DND-41 (cell line): ENCODE data around the gene DYRK1A.

Experiments used
- ATAC-seq: fragments of 200-7000 bp; cut with Tn5 transposase; 3 replicates; pipeline ENCODE4 v1.9.1; 2021; ENCODE audit warnings: low read depth; ENCODE audit not compliant: insufficient read depth
- DNase-seq: peaks from one replicate; pipeline ENCODE4 v3.0.0-alpha.2; 2020
- H2AFZ ChIP-seq: 2 replicates; pipeline ENCODE4 v1.6.0; 2012; ENCODE audit warnings: low read depth, low read length
- H3K27ac ChIP-seq: 2 replicates; pipeline ENCODE4 v1.5.1; 2012; ENCODE audit warnings: low read length, inconsistent platforms
- H3K27me3 ChIP-seq: fragments of 200-600 bp; sonication (generic); 2 replicates; pipeline ENCODE4 v1.6.0; 2012; ENCODE audit warnings: low read length, mild to moderate bottlenecking, inconsistent platforms; ENCODE audit not compliant: insufficient read depth, poor library complexity
- H3K36me3 ChIP-seq: 2 replicates; pipeline ENCODE4 v1.5.1; 2012; ENCODE audit warnings: low read length, inconsistent platforms; ENCODE audit not compliant: insufficient read depth
- H3K4me1 ChIP-seq: 2 replicates; pipeline ENCODE4 v1.5.1; 2012; ENCODE audit warnings: mild to moderate bottlenecking, low read length; ENCODE audit not compliant: insufficient read depth
- H3K4me2 ChIP-seq: 2 replicates; pipeline ENCODE4 v1.6.0; 2012; ENCODE audit warnings: mild to moderate bottlenecking, moderate library complexity, low read length, inconsistent platforms; ENCODE audit not compliant: insufficient read depth
- H3K4me3 ChIP-seq, 2 experiments: fragments of 200-600 bp in 1 of 2; shearing (Covaris generic) in 1 of 2; 2 replicates each; pipeline ENCODE4 v1.5.1; 2012 to 2016; ENCODE audit warnings: inconsistent platforms in 2 of 2, low read length in 2 of 2, mild to moderate bottlenecking in 2 of 2, low read depth in 1 of 2, moderate library complexity in 1 of 2
- H3K79me2 ChIP-seq: 2 replicates; pipeline ENCODE4 v1.6.0; 2012; ENCODE audit warnings: low read length, inconsistent platforms; ENCODE audit not compliant: insufficient read depth
- H3K9ac ChIP-seq: 2 replicates; pipeline ENCODE4 v1.6.0; 2012; ENCODE audit warnings: low read depth, mild to moderate bottlenecking, inconsistent platforms, low read length, moderate library complexity
- H3K9me3 ChIP-seq: 2 replicates; pipeline ENCODE4 v1.5.1; 2012; ENCODE audit warnings: low read length, moderate library complexity, mild to moderate bottlenecking, inconsistent platforms; ENCODE audit not compliant: insufficient read depth, severe bottlenecking
- H4K20me1 ChIP-seq: 2 replicates; pipeline ENCODE4 v1.6.0; 2012; ENCODE audit warnings: low read length; ENCODE audit not compliant: insufficient read depth
- CTCF ChIP-seq: IDR thresholded peaks from 2 replicates; pipeline ENCODE4 v1.5.1; 2012; ENCODE audit warnings: borderline replicate concordance, low read length, moderate library complexity, mild to moderate bottlenecking; ENCODE audit not compliant: poor library complexity, severe bottlenecking; ENCODE audit errors: extremely low read depth
- EZH2 ChIP-seq: IDR thresholded peaks from 3 replicates; pipeline ENCODE4 v1.6.1; 2012; ENCODE audit warnings: borderline replicate concordance, low read depth, mild to moderate bottlenecking, moderate library complexity, low read length, inconsistent platforms; ENCODE audit not compliant: severe bottlenecking

Gene DYRK1A

DNA sequence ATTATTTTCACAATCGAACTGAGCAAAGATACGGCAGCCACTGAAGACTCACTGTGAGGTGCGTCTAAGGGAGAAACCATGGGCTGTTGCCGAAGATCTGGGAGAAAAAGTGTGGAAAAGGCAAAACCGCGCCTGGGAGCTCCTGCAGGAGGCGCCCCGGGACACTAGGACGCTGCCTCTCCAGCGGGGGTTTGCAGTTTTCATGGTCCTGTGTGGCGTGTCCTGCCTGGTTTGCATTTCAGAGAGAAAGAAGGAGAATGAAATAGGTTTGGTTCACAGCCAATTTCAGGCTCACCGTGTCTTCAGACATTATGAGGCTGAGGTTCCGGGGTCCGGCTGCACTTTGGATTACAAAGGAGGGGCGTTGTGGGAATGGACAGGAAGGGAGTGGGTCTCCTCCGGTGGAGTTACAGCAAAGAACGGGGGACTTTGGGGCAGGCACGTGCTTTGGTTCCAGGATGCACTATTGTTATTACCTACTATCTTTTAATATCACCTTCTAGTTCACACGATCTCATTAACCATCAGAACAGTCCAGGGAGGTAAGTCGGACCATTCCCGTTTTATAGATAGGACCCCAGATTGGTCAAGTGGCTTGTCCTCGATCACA, 179.8 kb downstream of the DYRK1A start:
- Histone ChIP-seq H3K4me1 (no peaks in the 10 kb centered on the region), H3K27ac (no peak overlapping the region), H3K36me3 (no peaks in the 10 kb centered on the region), H3K9me3 (no peaks in the 10 kb centered on the region), H3K4me2 (no peak overlapping the region), H4K20me1 (no peaks in the 10 kb centered on the region), H3K4me3 (no peak overlapping the region), H3K27me3 (no peaks in the 10 kb centered on the region), H3K9ac (no peak overlapping the region), H2AFZ (no peak overlapping the region), H3K79me2 (no peaks in the 10 kb centered on the region)
- TF ChIP-seq CTCF = no peak
- TF ChIP-seq EZH2 = no peak
- no peak for DNase-seq
- ATAC-seq = no peak

DNA sequence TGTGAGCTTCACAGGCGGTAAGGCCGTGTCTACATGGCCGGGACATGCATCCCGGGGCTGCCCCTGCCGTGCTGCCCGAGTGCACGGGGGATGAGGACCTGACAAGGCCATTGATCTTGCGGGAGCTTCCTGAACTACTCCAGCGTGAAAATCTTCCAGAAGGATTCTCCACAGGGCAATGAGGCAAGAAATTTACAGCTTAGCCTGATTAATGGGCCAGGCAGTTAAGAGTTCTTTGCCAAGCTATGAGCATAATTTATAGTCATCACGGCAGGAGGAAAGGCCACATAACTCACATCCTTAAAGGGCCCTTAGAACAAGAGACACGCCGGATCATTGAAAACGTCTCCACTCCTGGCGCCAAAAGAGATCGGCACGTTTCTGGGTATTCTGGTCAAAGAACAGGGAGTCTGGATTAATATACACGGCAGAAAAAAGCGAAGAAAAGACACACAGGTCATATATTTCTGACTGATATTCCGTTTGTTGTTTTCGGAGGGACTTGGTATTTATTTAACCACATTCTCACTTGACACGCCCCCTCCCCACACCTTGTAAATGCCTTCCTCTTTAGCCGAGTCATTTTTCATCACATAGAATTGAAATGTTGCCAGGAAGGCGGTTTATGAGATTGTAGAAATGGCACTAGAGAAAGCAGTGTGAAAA, 180.5 kb downstream of the DYRK1A start:
- Histone ChIP-seq H3K27ac (no peak overlapping the region), H3K9me3 (no peaks in the 10 kb centered on the region), H3K4me2 (no peak overlapping the region), H3K4me3 (no peak overlapping the region), H3K27me3 (no peaks in the 10 kb centered on the region), H2AFZ (no peak overlapping the region), H3K79me2 (no peaks in the 10 kb centered on the region), H4K20me1 (no peaks in the 10 kb centered on the region), H3K4me1 (no peaks in the 10 kb centered on the region), H3K9ac (no peak overlapping the region), H3K36me3 (no peaks in the 10 kb centered on the region)
- DNase-seq (no peak), ATAC-seq (no peak)
- no peak for TF ChIP-seq CTCF
- TF ChIP-seq EZH2 = no peak

DNA sequence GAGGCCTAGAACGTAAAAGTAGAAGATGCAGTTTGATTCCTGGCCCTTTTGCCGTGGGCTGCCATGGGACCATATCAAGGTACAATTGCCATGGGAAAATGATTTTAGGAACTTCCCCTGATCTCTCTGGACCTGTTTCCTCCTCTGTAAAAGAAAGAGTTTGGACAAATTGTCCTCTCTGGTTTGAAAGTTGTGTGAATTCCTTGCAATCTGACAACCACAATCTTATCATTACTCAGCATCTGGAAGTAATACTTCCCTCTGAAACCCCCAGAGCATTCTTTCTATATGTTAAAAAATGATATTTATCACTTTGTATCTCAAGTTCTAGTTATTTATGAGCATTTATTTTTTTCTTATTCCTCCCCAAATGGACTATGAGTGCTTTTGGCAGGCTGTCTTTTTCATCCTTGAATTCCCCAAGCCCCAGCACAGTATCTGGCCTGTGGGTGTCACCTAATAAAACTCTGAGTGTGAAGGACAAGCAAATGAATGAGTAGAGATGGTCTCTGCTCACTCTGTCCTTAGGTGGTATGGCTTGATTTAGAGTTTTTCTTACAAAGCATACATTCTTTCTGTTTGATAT, 181.1 kb downstream of the DYRK1A start:
- no peaks in the 10 kb centered on the region for H4K20me1 ChIP-seq
- ATAC-seq (no peak), DNase-seq (no peak)
- H3K36me3 ChIP-seq = no peaks in the 10 kb centered on the region
- no peaks in the 10 kb centered on the region for H3K9me3 ChIP-seq
- no peak for TF ChIP-seq EZH2
- TF ChIP-seq CTCF = no peak
- no peak overlapping the region for H3K4me3 ChIP-seq
- no peaks in the 10 kb centered on the region for H3K4me1 ChIP-seq
- H3K27me3 ChIP-seq = no peaks in the 10 kb centered on the region
- H2AFZ ChIP-seq = no peak overlapping the region
- no peak overlapping the region for H3K4me2 ChIP-seq
- no peak overlapping the region for H3K27ac ChIP-seq
- H3K9ac ChIP-seq = no peak overlapping the region
- no peaks in the 10 kb centered on the region for H3K79me2 ChIP-seq
